GM18499 (cell line): Measurements from ENCODE around the gene EID3.

Experiments
- ATAC-seq: cut with Tn5 transposase; IDR thresholded peaks from one replicate; pipeline ENCODE4 v1.9.1; 2021; ENCODE audit warnings: moderate number of reproducible peaks; ENCODE audit not compliant: insufficient read depth, unreplicated experiment

The EID3 gene

DNA sequence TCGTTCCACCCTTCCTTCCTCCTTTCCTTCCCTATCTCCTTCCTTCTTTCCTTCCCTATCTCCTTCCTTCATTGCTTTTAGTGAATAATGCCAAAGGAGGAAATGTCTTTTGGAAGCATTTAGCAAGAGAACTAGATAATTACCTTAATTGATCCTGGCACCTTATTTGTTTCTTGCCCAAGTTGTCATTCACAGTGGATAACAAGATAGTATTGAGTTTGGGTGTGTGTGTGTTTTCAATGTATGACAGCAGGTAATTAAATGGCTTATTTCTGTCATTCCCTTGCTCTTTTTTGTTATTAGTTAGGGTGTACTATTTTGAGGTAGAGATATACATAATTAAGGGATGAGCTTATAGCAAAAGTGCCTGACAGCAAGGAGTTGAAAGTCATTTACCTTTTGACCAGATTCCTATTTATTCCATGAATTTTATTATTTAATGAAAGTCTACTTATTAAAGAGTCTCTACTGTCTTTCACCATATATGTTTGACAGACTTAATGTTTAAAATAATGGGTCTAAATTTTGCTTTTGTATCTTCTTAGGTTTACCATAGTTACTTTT is 30.2 kb downstream of the EID3 start:
- ATAC-seq: no peak

DNA sequence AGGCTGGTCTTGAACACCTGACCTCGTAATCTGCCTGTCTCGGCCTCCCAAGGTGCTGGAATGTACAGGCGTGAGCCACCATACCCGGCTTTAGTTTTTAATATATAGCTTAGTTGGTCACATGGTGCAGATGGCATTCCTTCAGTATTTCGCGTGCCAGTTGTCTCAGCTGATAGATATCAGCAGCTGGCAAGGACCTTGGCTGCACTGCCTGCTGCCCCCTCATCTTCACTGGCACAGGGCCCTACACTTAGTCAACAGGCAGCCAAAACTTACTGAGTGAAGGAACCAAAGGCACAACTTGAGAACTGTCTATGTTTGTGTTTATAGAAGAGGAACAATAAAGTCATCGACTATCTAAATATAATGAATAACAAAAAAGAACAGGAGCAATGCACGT is 31.0 kb downstream of the EID3 start:
- ATAC-seq: no peak

- ATAC-seq: no peak
These were observed 32.6 kb downstream of the EID3 start for GRCh38 chr12:104336115-104336514.

- ATAC-seq: no peak
These were observed 33.6 kb downstream of the EID3 start for GRCh38 chr12:104337030-104337558.

DNA sequence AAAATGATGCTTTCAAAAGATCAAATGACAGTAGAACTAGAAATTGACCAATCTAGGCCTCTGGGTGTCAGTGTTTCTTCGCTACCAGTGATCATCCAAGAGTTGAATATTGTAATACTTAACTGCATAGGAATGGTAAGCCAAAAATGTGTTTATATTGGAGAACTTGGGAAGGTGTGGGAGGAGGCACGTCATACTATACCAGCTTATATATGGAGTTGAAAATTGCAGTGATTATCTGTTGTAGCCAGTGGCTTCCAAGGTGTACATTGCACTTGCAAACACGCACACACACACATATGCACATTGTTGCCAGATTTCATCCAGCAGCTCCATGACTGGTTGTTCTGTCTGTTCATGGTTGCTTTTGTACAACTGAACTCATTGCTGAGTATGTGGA is 36.1 kb downstream of the EID3 start:
- ATAC-seq: no peak

DNA sequence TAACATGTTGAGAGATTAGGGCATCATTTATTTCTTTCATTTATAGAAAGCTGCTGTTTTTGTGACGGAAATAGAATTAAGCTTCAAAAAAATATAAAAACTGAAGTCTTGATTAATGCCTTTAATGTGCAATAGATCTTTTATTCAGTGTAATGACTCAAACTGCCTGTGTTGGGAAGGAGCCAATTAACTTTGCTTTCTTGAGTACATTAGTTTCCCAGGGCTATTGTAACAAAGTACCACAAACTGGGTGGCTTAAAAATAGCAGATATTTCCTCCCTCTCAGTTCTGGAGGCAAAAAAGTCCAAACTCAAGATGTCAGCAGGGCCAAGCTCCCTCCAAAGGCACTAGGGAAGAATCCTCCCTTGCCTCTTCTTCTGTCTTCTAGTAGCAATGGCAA is 36.6 kb downstream of the EID3 start:
- no peak for ATAC-seq

DNA sequence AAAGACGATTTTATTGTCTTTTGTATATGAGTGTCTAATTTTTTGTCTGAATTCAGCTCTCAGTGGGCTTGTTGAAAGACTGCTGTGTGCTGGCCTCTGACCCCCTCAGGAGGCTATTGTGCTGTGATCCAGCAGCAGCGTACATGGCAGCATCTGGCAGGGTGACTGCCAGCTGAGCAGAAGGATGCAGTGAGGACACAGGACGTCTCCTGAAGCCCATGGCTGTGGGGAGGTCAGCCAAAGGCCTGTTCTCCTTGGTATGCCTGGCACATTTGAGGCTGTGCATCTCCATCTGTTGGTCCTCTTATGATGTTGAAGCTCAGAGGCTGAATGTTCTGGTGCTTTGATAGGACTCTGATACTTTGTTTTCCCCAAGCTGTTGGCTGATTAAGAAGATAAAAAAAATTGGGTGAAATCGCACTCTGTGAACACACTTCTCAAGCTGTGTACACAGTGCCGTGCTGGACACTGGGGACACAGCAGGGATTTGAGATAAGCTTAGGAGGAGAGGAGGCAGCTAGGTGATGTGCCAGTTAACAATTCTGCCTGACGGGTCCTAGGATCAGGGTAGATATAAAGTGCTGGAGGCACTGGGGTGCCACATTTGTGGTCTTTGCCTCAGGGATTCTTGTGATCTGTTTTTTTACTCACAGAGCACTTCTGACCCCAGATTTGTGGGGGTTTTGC is 37.5 kb downstream of the EID3 start:
- ATAC-seq: no peak

DNA sequence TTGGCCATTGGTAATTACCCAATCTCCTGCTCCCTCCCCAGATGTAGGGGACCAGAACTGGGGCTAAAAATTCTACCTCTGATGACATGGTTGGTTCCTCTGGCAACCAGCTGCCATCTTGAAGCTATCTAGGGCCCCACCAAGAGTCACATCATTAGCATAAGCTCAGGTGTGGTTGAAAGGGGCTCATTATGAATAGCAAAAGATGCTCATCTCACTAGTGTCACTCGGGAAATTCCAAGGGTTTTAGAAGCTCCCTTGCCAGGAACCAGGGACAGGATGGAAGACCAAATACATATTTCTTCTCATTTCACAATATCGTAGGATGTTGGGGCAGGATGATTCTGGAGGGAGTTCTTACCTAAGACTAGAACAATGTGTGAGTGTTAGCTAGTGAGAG is 38.6 kb downstream of the EID3 start:
- no peak for ATAC-seq

DNA sequence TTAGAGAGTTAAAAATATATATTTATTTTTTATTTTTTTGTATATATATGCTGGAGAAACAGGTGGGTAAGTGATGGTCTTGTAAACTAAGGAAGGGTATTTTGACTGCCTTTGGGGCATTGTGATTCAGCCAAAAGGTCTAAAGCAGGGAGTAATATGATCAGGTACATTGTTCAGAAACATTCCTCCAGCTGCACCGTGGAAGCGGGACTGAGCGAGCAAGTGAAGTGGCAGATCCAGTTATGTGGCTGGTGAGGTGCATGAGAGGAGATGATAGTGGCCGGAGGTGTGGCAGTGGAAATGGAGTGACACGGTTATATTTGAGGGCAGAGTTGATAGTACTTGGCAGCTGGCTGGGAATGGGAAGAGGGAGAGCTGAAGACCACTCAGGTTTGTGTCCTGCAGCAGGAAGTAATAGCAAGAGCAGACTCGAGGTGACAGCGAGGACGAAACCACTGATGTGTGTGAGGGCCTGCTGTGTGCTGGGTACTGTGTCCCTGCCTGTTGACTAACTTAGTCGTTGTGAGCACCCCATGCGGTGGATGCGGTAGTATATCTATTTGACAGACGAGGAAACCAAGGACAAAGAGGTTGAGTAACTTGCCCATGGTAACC is 39.2 kb downstream of the EID3 start:
- ATAC-seq: no peak

- ATAC-seq: no peak
These were observed 41.1 kb downstream of the EID3 start for GRCh38 chr12:104344682-104345081.

DNA sequence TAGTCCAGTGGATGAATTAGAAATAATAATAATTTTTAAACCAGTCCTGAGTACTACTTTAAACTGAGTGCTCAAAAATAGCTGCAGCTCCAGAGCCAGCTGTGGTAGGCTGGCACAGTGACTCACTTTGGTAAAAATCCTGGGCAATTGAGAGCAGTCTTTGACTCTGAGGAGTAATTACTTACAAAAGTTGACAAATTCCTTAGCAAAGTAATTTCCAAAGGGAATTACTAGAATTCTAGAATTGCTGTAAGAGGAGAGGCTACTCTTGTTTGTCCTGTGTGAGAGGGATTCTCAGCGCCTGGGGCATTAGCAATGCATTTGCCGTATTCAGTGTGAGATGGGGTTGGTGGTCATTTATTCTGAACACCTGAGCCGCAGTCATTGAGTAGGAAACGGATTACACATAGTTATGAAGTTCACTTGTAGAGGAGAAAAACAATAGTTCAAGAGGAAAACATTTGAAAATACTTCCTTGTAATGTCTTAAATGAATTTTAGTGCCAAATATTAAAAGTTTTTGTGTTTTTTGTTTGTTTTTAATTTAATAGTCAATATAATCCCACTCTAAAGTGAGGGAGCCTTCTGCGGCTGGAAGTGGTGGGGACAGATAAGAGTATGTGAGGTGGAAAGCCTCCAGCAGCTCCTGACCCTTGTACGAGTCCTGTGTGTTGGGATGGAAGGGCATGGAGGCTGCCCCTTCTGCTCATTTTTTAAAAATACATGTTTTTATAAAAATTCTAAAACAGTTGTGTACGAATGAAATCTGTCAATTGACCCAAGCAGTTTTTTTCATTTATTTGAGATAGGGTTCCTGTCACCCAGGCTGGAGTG is 41.9 kb downstream of the EID3 start:
- ATAC-seq: no peak

GRCh38 chr12:104347374-104348075 is 44.0 kb downstream of the EID3 start:
- no peak for ATAC-seq

DNA sequence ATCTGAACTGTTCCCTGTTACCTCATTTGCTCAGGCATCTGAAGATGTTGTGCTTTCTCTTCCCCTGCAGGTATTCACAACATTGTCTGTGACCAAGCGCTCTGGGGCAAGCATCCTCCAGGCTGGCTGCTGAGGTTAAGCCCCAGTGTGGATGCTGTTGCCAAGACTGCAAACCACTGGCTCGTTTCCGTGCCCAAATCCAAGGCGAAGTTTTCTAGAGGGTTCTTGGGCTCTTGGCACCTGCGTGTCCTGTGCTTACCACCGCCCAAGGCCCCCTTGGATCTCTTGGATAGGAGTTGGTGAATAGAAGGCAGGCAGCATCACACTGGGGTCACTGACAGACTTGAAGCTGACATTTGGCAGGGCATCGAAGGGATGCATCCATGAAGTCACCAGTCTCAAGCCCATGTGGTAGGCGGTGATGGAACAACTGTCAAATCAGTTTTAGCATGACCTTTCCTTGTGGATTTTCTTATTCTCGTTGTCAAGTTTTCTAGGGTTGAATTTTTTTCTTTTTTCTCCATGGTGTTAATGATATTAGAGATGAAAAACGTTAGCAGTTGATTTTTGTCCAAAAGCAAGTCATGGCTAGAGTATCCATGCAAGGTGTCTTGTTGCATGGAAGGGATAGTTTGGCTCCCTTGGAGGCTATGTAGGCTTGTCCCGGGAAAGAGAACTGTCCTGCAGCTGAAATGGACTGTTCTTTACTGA is 44.9 kb downstream of the EID3 start:
- ATAC-seq: no peak

DNA sequence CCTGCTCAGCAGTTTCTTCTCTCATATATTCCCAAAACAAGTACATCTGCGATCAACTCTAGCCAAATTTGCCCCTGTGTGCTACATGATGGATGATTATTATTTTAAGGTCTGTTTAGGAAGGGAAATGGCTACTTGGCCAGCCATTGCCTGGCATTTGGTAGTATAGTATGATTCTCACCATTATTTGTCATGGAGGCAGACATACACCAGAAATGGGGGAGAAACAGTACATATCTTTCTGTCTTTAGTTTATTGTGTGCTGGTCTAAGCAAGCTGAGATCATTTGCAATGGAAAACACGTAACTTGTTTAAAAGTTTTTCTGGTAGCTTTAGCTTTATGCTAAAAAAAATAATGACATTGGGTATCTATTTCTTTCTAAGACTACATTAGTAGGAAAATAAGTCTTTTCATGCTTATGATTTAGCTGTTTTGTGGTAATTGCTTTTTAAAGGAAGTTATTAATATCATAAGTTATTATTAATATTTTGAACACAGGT is 45.5 kb downstream of the EID3 start:
- ATAC-seq: no peak

DNA sequence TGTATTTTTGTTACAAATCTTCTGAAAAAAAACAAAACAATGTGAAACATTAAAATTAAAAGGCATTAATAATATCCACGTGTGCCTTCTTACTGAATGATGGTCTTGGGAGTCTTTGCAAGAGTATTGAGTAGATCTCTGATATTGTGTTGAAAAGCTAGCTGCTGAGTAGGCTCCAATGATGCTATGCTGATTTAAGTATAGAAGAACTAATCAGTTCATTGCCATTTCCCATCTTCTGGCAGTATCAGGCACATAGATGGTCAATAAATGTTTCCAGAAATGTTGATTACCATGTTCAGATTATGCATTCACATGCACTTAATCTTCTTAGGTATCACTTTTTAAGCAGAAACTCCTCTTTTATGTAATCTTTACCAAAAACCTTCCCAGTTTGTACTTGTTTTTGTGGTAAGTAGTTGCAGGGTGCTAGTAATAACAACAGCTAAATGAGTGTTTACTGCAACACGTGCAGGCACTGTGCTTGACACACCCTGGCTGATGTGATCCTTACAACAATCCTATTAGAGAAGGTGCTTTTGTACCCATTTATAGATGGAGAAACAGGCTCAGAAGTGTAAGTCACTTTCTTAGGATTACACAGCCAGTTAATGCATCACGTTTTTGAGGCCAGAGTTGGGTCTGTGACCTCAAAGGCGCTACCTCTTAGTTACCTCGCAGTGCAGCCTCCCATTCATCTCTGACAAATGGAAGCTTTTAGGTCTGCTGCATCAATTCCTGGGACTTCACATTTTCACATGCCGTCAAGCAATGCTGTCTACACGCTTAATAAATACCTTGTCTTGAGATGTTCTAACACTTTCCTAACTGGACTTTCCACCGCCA is 46.9 kb downstream of the EID3 start:
- no peak for ATAC-seq

DNA sequence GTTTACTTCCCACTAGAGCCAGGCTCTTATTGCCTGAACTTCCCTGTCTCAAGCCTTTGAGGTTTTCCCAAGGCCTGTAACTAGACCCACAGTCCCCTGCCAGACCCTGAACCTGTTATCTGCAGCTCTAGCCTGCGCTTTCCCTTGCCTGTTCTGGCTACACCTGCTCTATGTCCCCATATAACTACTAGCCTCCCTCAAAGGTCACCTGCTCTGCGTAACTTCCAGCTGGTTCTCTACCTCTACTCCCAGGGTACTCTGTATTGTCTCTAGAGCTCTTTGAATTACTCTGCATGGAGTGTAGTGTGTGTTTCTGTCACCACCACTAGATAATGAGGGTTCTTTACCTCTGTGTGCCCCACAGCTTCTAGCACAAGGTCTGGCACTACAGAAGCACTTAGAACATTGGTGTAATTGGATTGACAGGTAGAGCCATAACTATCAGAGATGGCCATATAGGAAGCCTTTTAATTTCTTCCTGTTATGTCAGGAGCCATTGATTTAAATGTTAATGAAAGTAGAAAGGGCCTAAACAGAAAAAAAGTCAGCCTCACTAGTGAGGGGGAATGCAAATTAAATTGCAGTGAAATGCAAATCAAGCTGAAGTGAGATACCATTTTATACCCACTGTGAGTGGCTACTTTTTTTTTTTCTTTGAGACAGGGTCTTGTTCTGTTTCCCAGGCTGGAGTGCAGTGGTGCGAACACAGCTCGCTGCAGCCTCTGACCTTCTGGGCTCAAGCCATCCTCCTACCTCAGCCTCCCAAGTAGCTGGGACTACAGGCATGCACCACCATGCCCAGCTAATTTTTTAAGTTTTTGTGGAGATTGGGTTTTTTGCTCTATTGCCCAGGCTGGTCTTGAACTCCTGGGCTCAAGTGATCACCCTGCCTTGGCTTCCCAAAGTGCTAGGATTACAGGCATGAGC is 47.8 kb downstream of the EID3 start:
- no peak for ATAC-seq

DNA sequence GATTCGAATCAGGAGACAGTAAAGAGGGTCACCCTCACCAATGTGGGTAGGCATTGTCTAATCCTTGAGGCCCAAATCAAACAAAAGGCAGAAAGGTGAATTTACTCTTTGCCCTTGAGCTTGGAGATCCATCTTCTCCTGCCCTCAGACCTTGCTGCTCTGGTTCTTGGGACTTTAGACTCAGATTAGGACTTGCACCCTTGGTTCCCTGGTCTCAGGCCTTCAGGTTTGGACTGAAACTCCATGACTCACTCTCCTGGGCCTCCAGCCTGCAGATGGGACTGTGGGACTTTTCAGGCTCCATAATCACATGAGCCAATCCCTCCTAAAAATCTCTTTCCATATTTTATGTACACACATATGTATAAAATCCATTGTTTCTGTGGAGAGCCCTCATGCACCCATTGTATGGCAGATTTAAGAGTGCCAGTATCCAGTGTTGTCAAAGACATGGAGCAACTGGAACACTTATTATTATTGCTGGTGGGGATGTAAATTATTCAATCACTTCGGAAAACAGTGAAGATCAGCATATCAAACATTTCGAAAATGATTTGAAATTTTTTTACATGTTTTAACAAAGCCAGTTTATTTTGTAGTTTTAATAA is 48.7 kb downstream of the EID3 start:
- ATAC-seq: no peak
